Adrenal gland (tissue), 12 donors: ENCODE data around the gene ALPP. TPM values are rescaled to one million over a fixed set of nuclear protein-coding genes. Genes with fewer than 3 reads are reported as not detected.

Experiments used
- DNase-seq, 7 donors: peaks; one replicate each; pipeline ENCODE4 v3.0.0-alpha.2; 2019 to 2020
- H3K27ac ChIP-seq, 5 donors: fragments of 200-600 bp; sonication (generic) in 4 of 5; 1 replicate in 3 of 5; 2 replicates in 2 of 5; pipeline versions ENCODE4 v1.5.1 to v1.8.0; 2016 to 2020; ENCODE audit warnings: mild to moderate bottlenecking in 1 of 5
- H3K27me3 ChIP-seq: fragments of 200-600 bp; 2 replicates; pipeline ENCODE4 v1.8.0; 2021
- H3K36me3 ChIP-seq, 2 donors: fragments of 200-600 bp; replicated peaks in 1 of 2; 1 replicate in 1 of 2; 2 replicates in 1 of 2; pipeline versions ENCODE4 v1.5.1 to v1.8.0; 2018 to 2022
- H3K4me1 ChIP-seq, 2 donors: fragments of 200-600 bp; replicated peaks in 1 of 2; 1 replicate in 1 of 2; 2 replicates in 1 of 2; pipeline versions ENCODE4 v1.5.1 to v1.8.0; 2018 to 2021
- H3K4me3 ChIP-seq, 4 donors: fragments of 200-600 bp; sonication (generic) in 3 of 4; one replicate each; pipeline ENCODE4 v1.5.1; 2016 to 2018
- H3K9me3 ChIP-seq, 3 donors: fragments of 200-600 bp; sonication (generic) in 1 of 3; replicated peaks in 1 of 3; 1 replicate in 2 of 3; 2 replicates in 1 of 3; pipeline versions ENCODE4 v1.5.1 to v1.8.0; 2016 to 2021
- CTCF ChIP-seq, 6 experiments: fragments of 450-650 bp in 4 of 6; fragments of 200-600 bp in 2 of 6; sonication (generic) in 1 of 6; IDR thresholded peaks; 1 replicate in 5 of 6; 2 replicates in 1 of 6; pipeline versions ENCODE4 v1.5.1 to v1.8.0; 2016 to 2021; ENCODE audit warnings: antibody characterized with exemption in 6 of 6, mild to moderate bottlenecking in 2 of 6, moderate library complexity in 1 of 6
- POLR2A ChIP-seq, 2 donors: fragments of 450-650 bp; IDR thresholded peaks; one replicate each; pipeline ENCODE4 v1.6.1; 2017; ENCODE audit warnings: antibody characterized with exemption in 2 of 2, mild to moderate bottlenecking in 2 of 2, moderate library complexity in 1 of 2
- WGBS, 4 donors: extraction: QIAGEN DNeasy Blood & Tissue Kit in 2 of 4; methylation state at CpG; one replicate each; pipeline versions ENCODE4 v1.1.5 to v1.1.7; 2013 to 2017; 5-methylcytosine and 5-hydroxymethylcytosine counted together
- intact Hi-C, 2 donors: fragments of 100-400 bp; cut with DNase I; formaldehyde crosslinking; loops; one replicate each; pipeline versions ENCODE4 v1.14.1 to v1.15.0; 2022 to 2023
- polyA plus RNA-seq, 3 donors: library from polyadenylated mRNA; stranded (reverse); fragments of 200-250 nt in 2 of 3; fragments of 350-450 nt in 1 of 3; fragmentation: Illumina TruSeq in 1 of 3; extraction: RNeasy Lipid Tissue Mini Kit (QIAGEN cat#74804) in 1 of 3; gene quantifications; one replicate each; pipeline ENCODE4 v1.2.3, GENCODE V29; 2013 to 2014
- total RNA-seq, 9 donors: library from RNA; depleted of rRNA in 4 of 9; stranded (reverse); fragments of >200 nt in 4 of 9; fragments of 120-200 nt in 1 of 9; fragmentation: NEBNext Ultra II Directional in 1 of 9; extraction: Animal tissue kit (Norgen Biotek cat#: 25700) in 1 of 9; gene quantifications; one replicate each; pipeline versions ENCODE4 v1.1.0 to v1.2.4, GENCODE V29; 2013 to 2023
- donor health status: healthy with polysubstance abuse.
- donor health status: Bipolar disorder and iron deficiency.
- donor health status: DM: yes; HTN: yes; CAD: no.
- donor health status: DM: no; HTN: no; CAD: no.
- donor health status: DM: no; HTN: no; CAD: no.
- donor health status: DM: yes; HTN: yes; CAD: no.

The ALPP gene
- total and polyA plus RNA-seq, 12 donors: not detected

GRCh38 chr2:232386490-232386739, 7.9 kb downstream of the ALPP start:
- no peak for TF ChIP-seq CTCF (IDR thresholded peaks at IDR 0.05)
- TF ChIP-seq POLR2A (IDR thresholded peaks at IDR 0.05): no peak
- Histone ChIP-seq H3K27ac (no peak overlapping the region), H3K9me3 (no peaks in the 10 kb centered on the region), H3K27me3 (peaks cover 57% of the 10 kb centered on the region), H3K36me3 (no peaks in the 10 kb centered on the region), H3K4me1 (no peaks in the 10 kb centered on the region), H3K4me3 (no peak overlapping the region)
- intact Hi-C loops: no loop called here
- WGBS, 4 donors: 1 to 34% (median 13%) methylated on average over 9 to 23 of the region's 23 CpGs
- DNase-seq: no peak

- Histone ChIP-seq H3K27ac (no peak overlapping the region), H3K9me3 (no peaks in the 10 kb centered on the region), H3K4me1 (no peaks in the 10 kb centered on the region), H3K27me3 (peaks cover 57% of the 10 kb centered on the region), H3K4me3 (no peak overlapping the region), H3K36me3 (no peaks in the 10 kb centered on the region)
- intact Hi-C loops: no loop called here
- WGBS, 4 donors: 11 to 35% (median 22%) methylated on average over 33 to 75 of the region's 75 CpGs; no CpG with 5 or more reads in 1 of the 4 donors
- no peak for DNase-seq
- TF ChIP-seq POLR2A (IDR thresholded peaks at IDR 0.05): no peak
- no peak for TF ChIP-seq CTCF (IDR thresholded peaks at IDR 0.05)
These were observed 8.3 kb downstream of the ALPP start for GRCh38 chr2:232386740-232387450.

- Histone ChIP-seq H3K9me3 (no peaks in the 10 kb centered on the region), H3K27ac (no peak overlapping the region), H3K4me1 (no peaks in the 10 kb centered on the region), H3K27me3 (peaks cover 51% of the 10 kb centered on the region), H3K4me3 (no peak overlapping the region), H3K36me3 (no peaks in the 10 kb centered on the region)
- WGBS, 4 donors: 3 to 21% (median 11%) methylated on average over 11 to 50 of the region's 50 CpGs
- no peak for TF ChIP-seq POLR2A (IDR thresholded peaks at IDR 0.05)
- no peak for TF ChIP-seq CTCF (IDR thresholded peaks at IDR 0.05)
- intact Hi-C loops: no loop called here
- no peak for DNase-seq
These were observed 9.1 kb downstream of the ALPP start for GRCh38 chr2:232387451-232388171.

DNA sequence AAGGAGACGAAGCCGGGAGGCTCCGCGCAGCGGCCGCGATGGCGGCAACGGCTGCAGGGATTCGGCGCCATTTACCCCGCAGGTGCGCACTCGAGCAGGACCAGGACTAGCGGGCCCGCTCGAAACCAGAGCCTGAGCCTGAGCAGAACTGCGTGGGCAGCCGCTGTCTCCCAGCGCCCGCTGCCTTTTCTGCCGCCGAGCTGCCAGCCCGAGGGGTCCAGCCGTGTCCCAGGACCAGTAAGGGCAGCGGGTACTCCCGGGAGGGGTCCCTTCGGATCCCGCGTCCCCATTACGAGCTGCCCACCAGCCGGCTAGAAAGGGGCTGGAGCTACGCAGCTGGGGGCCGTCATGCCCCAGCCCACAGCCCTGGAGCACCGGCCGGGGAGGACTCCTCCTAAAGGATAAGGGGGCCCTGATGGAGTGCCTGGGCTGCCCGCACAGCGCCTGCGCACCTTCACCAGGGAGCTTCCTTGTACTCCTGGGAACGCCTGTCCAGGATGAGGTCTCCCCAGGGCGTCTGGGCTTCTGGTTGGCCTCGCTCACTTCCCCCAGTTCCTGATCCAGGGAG, 9.9 kb downstream of the ALPP start:
- WGBS, 4 donors: 18 to 35% (median 20%) methylated on average over 2 to 42 of the region's 42 CpGs; no CpG with 5 or more reads in 1 of the 4 donors
- H3K36me3 ChIP-seq: no peaks in the 10 kb centered on the region
- no peak for DNase-seq
- H3K4me1 ChIP-seq: no peaks in the 10 kb centered on the region
- TF ChIP-seq POLR2A (IDR thresholded peaks at IDR 0.05) (no peak), CTCF (IDR thresholded peaks at IDR 0.05) (no peak)
- intact Hi-C loops: no loop called here
- no peak overlapping the region for H3K27ac ChIP-seq
- H3K9me3 ChIP-seq: no peaks in the 10 kb centered on the region
- peaks cover 48% of the 10 kb centered on the region for H3K27me3 ChIP-seq
- no peak overlapping the region for H3K4me3 ChIP-seq
